Measurements from ENCODE around the gene GDPD3.
"Not testable (repeated sequence)": the region's sequence is repeated elsewhere in the genome, so short reads cannot be mapped to it uniquely, and the experiment has no call there.

The GDPD3 gene

DNA sequence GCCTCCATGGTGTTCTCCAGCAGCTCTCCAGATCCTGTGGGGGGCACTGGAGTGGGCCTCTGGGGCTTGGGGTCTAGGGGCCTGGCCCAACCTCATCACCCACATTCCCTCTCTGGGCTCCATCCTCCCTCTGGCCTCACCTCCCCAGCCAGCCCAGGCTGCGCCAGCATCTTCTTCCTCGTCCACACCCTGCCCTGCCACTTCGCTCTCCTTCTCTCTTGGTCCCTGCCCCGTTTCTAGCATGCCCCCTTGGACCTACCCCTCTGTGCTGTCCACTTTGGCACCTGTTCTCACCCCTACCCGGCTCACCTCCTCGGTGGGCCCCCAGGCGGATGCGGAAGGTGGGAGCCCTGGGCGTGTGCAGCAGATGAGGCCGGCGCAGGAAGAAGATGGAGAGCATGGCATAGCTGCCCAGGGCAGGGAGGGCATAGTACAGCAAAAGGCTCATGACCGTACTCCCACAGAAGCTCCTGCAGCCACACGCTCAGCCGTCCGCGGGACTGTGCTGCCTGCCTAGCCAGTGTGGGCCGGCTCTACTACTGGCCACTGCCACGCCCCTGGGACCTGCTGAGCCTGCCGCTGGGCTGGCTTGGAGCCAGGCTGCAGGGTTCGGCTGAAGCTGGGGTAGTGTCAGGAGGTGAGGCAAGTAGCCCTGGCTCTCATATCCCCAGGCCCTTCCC, at the start of gene GDPD3:
TSS of gene GDPD3 (minus strand) at position 507 of the 680 bp plus-strand sequence. CDS start at position 448, 59 bp downstream.
- DNase-seq (ENCODE audit: low spot score) = peak; percentile 56

DNA sequence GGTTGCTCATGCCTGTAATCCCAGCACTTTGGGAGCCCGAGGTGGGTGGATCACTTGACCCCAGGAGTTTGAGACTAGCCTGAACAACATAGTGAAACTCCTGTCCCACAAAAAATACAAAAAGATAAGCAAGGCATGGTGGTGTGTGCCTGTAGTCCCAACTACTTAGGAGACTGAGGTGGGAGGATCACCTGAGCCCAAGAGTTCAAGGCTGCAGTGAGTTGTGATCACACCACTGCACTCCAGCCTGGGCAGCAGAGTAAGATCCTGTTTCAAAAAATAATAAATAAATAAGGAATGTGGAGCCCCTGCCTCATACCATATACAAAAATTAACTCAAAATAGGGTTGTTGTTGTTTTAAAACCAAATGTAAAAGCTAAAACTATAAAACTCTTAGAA, 43.9 kb upstream of the GDPD3 start:
- no peak for DNase-seq (ENCODE audit: low spot score)

DNA sequence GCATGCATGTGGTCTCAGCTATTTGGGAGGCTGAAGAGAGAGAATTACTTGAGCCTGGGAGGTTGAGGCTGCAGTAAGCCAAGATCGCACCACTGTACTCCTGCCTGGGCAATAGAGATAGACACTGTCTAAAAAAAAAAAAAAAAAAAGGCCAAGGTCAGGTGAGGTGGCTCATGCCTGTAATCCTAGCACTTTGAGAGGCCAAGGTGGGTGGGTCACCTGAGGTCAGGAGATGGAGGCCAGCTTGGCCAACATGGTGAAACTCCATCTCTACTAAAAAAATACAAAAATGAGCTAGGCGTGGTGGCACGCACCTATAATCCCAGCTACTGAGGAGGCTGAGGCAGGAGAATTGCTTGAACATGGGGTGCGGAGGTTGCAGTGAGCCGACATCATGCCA, 41.9 kb upstream of the GDPD3 start:
- no peak for DNase-seq (ENCODE audit: low spot score)

DNA sequence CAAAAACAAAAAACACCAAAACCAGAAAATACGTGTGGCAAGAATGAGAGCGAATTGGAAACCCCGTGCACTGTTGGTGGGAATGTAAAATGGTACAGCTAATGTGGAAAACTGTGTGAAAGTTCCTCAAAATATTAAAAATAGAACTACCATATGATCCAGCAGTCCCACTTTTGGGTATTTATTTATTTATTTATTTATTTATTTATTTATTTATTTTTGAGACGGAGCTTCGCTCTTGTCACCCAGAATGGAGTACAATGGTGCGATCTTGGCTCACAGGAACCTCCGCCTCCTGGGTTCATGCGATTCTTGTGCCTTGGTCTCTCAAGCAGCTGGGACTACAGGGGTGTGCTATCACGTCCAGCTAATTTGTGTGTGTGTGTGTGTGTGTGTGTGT, 39.2 kb upstream of the GDPD3 start:
- no peak for DNase-seq (ENCODE audit: low spot score)

GRCh38 chr16:30151091-30151490, 37.8 kb upstream of the GDPD3 start:
- no peak for DNase-seq (ENCODE audit: low spot score)

DNA sequence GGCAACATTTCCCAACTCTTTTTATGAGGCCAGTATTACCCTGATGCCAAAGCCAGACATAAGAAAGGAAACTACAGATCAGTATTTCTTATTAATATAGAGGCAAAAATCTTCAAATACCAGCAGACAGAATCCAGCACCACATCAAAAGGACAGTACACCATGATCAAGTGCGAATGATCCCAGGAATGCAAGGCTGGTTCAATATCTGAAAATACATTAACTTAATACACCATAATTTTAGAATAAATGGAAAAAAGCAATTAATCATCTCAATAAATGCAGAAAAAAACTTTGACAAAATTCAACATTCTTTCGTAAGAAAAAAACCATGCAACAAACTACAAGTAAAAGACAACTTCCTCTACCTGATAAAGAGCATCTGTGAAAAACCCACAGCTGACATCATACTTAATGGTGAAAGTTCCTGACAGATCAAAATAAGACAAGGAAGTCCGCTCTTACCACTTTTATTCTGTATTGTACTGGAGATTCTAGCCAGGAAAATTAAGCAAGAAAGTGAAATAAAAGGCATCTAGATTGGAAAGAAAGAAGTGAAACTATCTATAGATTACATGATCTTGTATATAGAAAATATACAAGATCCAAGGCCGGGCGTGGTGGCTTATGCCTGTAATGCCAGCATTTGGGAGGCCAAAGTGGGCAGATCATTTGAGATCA, 36.1 kb upstream of the GDPD3 start:
- DNase-seq (ENCODE audit: low spot score) = no peak

GRCh38 chr16:30147843-30148510, 34.6 kb upstream of the GDPD3 start:
- no peak for DNase-seq (ENCODE audit: low spot score)

GRCh38 chr16:30145657-30146056, 32.3 kb upstream of the GDPD3 start:
- no peak for DNase-seq (ENCODE audit: low spot score)

- no peak for DNase-seq (ENCODE audit: low spot score)
Observed at GRCh38 chr16:30144917-30145316, 31.6 kb upstream of the GDPD3 start.

DNA sequence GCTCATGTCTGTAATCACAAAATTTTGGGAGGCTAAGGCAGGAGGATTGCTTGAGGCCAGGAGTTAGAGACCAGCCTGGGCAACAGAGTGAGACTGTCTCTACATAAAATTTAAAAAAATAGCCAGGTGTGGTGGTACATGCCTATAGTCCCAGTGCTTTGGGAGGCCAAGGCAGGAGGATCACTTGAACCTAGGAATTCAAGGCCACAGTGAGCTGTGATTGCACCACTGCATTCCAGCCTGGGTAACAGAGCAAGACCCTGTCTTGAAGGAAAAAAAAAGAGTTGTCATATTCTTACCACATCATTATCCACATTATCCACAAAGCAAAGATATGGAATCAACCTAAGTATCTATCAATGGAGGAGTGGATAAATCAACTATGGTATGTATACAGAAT, 30.7 kb upstream of the GDPD3 start:
- no peak for DNase-seq (ENCODE audit: low spot score)

DNA sequence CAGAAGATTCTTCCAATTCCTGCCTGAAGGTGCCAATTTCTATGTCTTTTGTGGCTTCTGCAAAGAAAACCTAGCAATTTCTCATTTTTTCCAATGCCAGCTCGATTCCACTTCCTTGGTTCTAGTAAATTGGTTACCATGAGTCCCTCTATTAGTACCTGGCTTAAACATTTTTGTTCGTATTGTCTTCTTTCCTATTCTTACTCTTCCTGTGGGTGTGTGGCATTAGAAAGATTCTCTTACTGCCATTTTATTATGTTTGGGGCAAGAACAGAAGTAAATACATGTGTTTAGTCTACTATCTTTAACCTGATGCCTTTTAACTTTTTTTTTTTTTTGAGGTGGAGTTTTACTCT, 30.0 kb upstream of the GDPD3 start:
- no peak for DNase-seq (ENCODE audit: low spot score)

DNA sequence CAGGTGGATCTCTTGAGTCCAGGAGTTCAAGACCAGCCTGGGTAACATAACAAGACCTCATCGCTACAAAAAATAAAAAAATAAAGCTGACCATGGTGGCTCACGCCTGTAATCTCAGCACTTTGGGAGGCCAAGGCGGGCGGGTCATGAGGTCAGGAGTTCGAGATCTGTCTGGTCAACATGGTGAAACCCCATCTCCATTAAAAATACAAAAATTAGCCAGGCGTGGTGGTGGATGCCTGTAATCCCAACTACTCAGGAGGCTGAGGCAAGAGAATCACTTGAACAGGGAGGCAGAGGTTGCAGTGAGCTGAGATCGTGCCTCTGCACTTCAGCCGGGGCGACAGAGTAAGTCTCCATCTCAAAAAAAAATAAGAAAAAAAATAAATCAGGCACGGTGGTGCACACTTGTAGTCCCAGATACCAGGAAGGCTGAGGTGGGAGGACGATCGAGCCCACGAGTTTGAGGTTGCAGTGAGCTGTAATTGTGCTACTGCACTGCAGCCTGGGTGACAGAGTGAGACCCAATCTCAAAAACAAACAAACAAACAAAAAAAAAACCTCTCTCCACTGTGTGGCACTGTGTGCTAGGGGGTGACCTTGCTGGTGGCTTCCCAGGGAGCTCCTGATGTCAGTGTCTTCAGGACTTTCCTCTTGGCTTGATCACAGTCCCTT, 29.5 kb upstream of the GDPD3 start:
- peak; percentile 32 for DNase-seq (ENCODE audit: low spot score)

DNA sequence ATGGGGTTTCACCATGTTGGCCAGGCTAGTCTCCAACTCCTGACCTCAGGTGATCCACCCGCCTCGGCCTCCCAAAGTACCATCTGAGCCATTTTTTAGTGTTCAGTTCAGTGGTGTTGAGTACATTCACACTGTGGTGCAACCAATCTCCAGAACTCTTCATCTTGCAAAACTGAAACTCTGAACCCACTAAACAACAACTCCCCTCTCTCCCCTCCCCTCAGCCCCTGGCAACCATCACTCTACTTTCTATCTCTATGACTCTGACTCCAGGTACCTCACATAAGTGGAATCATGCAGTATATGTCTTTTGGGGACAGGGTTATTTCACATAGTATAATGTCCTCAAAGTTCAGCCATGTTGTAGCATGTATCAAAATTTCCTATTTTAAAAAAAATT, 28.4 kb upstream of the GDPD3 start:
- DNase-seq (ENCODE audit: low spot score) = no peak

DNA sequence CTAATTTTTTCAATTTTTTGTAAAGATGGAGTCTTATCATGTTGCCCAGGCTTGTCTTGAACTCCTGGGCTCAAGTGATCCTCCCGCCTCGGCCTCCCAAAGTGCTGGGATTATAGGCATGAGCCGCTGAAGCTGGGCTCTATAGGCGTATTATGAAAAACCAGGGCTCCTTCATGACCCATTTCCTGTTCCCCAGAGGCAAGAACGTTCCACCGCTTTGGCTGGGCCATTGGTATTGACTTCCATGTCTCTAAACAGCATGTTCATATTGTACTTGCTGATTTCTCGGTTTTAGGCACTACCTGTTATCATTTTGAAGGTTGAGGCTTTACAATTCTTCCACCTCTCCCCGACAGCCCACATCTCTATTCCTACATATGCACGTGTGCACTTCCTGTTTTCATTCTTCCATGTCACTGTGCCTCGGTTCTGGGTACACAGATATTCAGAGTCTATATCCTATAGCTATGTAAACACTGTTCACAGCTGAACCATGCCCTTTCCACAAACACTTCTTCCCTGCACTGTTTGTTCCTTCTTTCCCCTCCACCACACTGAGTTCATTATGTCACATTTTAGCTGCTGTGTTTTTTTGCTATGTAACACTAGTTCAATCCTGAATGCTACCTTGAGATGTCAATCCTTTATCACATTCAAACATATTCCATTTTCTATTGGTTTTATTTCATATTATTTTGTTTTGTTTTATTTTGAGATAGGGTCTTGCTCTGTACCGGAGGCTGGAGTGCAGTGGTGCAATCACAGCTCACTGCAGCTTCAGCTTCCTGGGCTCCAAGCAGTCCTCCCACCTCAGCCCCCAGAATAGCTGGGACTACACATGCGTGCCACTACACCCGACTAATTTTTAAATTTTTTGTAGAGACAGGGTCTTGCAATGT, 26.5 kb upstream of the GDPD3 start:
- no peak for DNase-seq (ENCODE audit: low spot score)

DNA sequence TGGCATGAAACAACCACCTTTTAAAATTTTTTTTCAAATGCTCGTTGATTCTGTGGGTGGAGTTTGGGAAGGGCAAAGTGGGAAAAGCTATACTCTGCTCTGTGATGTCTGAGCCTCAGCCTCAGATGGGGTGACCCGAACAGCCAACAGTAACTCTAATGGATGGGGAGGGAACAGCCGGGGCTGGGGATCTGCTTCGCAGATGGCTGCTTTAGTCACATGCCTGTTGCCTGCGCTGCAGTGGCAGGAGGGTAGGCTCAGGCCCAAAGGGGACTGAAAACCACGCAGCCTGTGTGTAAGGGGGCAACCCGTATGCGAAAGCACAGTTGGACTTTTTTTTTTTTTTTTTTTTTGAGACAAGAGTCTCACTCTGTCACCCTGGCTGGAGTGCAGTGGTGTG, 24.6 kb upstream of the GDPD3 start:
- DNase-seq (ENCODE audit: low spot score) = no peak

DNA sequence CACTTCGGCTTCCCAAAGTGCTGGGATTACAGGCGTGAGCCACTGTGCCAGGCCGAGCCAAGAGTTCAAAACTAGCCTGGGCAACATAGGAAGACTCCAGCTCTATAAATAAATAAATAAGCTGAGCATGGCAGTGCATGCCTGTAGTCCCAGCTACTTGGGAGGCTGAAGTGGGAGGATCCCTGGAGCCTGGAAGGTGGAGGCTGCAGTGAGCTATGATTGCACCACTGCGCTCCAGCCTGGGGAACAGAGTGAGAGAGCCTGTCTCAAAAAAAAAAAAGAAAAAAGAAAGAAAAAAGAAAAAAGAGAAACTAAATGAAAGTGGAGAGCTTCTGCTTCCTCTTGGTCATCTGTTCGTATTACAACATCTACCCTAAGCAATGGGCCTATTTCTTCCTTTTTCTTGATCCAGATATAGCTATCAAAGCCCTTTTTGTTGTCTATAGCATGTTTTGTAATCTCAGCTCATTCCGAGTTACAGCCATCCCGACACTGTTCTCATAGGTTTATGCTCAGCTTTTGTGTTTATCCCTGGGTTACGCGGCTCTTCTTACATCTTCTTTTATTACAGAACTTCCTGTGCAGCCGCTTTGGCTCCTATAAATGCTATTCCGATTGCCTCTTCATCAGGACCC, 23.8 kb upstream of the GDPD3 start:
- DNase-seq (ENCODE audit: low spot score) = no peak

DNA sequence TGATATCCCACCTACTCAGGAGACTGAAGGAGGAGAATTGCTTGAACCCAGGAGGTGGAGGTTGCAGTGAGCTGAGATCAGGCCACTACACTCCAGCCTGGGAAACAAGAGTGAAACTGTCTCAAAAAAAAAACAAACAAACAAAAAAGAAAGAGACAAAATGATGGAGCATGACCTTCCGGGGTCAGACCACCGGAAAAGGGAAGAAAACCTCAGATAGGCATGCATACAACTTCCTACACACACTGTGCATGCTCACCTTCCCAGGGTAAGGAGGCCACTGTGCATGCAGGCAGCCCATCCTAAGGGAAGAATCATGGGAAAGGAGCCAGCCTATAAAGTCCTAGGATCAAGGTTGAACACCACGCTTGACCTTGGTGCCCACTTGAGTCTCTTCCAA, 19.3 kb upstream of the GDPD3 start:
- no peak for DNase-seq (ENCODE audit: low spot score)

- no peak for DNase-seq (ENCODE audit: low spot score)
Observed at GRCh38 chr16:30131869-30132475, 18.6 kb upstream of the GDPD3 start.

GRCh38 chr16:30127993-30128392, 14.7 kb upstream of the GDPD3 start:
- no peak for DNase-seq (ENCODE audit: low spot score)

DNA sequence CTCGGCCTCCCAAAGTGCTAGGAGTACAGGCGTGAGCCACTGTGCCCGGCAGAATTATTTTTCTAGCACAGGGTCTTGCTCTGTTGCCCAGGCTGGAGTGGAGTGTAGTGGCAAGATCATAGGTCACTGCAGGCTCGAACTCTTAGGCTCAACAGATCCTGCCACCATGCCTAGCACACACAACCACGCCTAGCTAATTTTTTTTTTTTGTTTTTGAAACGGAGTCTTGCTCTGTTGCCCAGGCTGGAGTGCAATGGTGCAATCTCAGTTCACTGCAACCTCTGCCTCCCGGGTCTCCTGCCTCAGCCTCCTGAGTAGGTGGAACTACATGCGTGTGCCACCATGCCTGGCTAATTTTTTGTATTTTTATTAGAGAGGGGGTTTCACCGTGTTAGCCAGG, 12.4 kb upstream of the GDPD3 start:
- DNase-seq (ENCODE audit: low spot score) = not testable (repeated sequence)

GRCh38 chr16:30124985-30125379, 11.6 kb upstream of the GDPD3 start:
- DNase-seq (ENCODE audit: low spot score) = no peak

Data from iPS-NIHi11 (cell line).